GM13976 (cell line): ENCODE data around the gene CD300E.

ENCODE experiments used
- DNase-seq: peaks from one replicate; pipeline ENCODE4 v3.0.0; 2012; ENCODE audit warnings: low spot score
- CTCF ChIP-seq: IDR thresholded peaks from 2 replicates; pipeline ENCODE4 v1.5.1; 2012; ENCODE audit warnings: borderline replicate concordance, mild to moderate bottlenecking; ENCODE audit not compliant: insufficient read depth; ENCODE audit errors: extremely low read depth, missing control alignments, control extremely low read depth
- in situ Hi-C: fragments of 300-500 bp; cut with MboI; formaldehyde crosslinking; loops from one replicate; pipeline ENCODE4 v1.12.0; 2022; ENCODE audit warnings: low sequenced_read_pairs, mixed read lengths, inconsistent platforms; ENCODE audit not compliant: unreplicated experiment

Gene CD300E

GRCh38 chr17:74612046-74612445 lies 11.5 kb downstream of the CD300E start:
- no peak for DNase-seq
- TF ChIP-seq CTCF, result no peak
- in situ Hi-C loops, result no loop called here

- in situ Hi-C loops, result no loop called here
- no peak for TF ChIP-seq CTCF
- no peak for DNase-seq
Observed at GRCh38 chr17:74610108-74610507, 13.4 kb downstream of the CD300E start.

- no peak for DNase-seq
- in situ Hi-C loops, result no loop called here
- TF ChIP-seq CTCF, result no peak
Observed at GRCh38 chr17:74608511-74608910, 15.0 kb downstream of the CD300E start.

- no peak for TF ChIP-seq CTCF
- DNase-seq, result no peak
- in situ Hi-C loops, result no loop called here
Observed at GRCh38 chr17:74607221-74607620, 16.3 kb downstream of the CD300E start.

- DNase-seq, result no peak
- in situ Hi-C loops, result no loop called here
- no peak for TF ChIP-seq CTCF
Observed at GRCh38 chr17:74606050-74606449, 17.5 kb downstream of the CD300E start.

GRCh38 chr17:74605361-74605760 lies 18.2 kb downstream of the CD300E start:
- TF ChIP-seq CTCF, result no peak
- in situ Hi-C loops, result no loop called here
- DNase-seq, result no peak

GRCh38 chr17:74604761-74605160 lies 18.8 kb downstream of the CD300E start:
- no peak for TF ChIP-seq CTCF
- DNase-seq, result no peak
- in situ Hi-C loops, result no loop called here
